ENCODE data around the gene ZNF746. TPM values are rescaled to one million over a fixed set of nuclear protein-coding genes. Genes with fewer than 3 reads are reported as not detected.
A peak's percentile ranks its signal among the peaks of the same experiment; 100 is the strongest.

The ZNF746 gene
- total RNA-seq, 1 donor, result 22.1 TPM

DNA sequence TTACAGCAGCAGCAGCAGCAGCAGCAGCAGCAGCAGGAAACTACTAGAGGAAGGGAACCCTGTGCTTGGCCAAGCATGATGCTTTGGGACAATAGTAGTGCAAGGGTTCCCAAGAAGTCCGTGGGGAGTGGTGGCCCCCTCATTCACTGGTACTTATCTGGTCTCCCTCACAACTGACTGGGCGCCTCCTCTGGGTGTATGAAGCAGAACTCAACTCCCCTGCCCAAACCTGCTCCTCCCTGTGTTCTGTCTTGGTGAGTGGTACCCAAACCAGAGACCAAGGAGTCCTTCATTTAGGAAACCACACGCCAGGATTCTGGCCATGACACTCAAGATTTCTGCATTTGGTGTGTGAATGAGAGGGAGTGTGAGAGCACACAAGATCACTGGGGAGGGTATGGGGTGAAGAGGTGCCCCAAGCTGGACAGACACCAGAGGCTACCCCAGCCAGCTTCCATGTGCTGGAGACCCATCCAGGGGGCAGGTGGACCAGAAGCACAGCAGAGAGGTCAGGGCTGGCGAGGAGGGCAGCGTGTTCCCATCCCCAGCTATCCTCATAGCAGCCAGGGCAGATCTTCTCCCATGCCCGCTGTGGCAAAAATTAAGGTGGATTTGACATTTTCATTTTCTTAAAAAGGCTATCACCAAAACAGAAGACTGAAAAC is 26.2 kb downstream of the ZNF746 start:
- Histone ChIP-seq H3K36me3 (ENCODE audit: insufficient read depth, low read length) (peaks cover 28% of the 10 kb centered on the region), H3K4me2 (ENCODE audit: insufficient read depth, low read length) (no peak overlapping the region), H4K20me1 (ENCODE audit: insufficient read depth, low read length) (peaks cover 2% of the 10 kb centered on the region), H2AFZ (ENCODE audit: low read length) (no peak overlapping the region), H3K27ac (ENCODE audit: low read depth, low read length) (no peak overlapping the region), H3K4me3 (ENCODE audit: insufficient read depth, low read length) (no peak overlapping the region), H3K4me1 (ENCODE audit: insufficient read depth, low read length) (no peaks in the 10 kb centered on the region), H3K27me3 (ENCODE audit: insufficient read depth, low read length) (no peaks in the 10 kb centered on the region), H3K9me3 (ENCODE audit: low read depth, low read length) (no peaks in the 10 kb centered on the region), H3K79me2 (ENCODE audit: insufficient read depth, low read length) (no peaks in the 10 kb centered on the region)
- peak; percentile 54 for DNase-seq (ENCODE audit: insufficient read length, low spot score, missing footprints)
- TF ChIP-seq, protein P1, sequence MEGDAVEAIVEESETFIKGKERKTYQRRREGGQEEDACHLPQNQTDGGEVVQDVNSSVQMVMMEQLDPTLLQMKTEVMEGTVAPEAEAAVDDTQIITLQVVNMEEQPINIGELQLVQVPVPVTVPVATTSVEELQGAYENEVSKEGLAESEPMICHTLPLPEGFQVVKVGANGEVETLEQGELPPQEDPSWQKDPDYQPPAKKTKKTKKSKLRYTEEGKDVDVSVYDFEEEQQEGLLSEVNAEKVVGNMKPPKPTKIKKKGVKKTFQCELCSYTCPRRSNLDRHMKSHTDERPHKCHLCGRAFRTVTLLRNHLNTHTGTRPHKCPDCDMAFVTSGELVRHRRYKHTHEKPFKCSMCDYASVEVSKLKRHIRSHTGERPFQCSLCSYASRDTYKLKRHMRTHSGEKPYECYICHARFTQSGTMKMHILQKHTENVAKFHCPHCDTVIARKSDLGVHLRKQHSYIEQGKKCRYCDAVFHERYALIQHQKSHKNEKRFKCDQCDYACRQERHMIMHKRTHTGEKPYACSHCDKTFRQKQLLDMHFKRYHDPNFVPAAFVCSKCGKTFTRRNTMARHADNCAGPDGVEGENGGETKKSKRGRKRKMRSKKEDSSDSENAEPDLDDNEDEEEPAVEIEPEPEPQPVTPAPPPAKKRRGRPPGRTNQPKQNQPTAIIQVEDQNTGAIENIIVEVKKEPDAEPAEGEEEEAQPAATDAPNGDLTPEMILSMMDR (IDR thresholded peaks at IDR 0.05; ENCODE audit: extremely low read depth, low read depth, low read length), result no peak

DNA sequence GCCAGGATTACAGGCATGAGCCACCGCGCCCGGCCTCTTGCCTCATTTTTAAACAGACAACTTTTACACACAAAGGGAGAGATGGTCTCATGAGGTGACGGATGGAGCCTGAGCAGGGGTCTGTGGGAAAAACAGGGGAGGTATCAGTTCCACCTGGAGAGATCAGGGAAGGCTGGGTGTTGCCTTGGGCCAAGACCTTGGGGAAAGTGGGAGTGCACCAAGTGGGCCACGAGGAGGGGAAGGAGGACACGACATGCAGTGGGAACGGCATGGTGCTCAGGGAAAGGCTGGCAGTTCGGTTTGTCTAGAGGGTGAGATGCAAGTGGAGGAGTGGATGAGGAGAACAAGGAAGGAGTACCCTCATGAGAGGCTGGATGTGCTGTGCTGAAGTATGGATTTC is 27.8 kb downstream of the ZNF746 start:
- no peaks in the 10 kb centered on the region for H3K4me1 ChIP-seq (ENCODE audit: insufficient read depth, low read length)
- TF ChIP-seq, protein P1 (IDR thresholded peaks at IDR 0.05; ENCODE audit: extremely low read depth, low read depth, low read length), result no peak

DNA sequence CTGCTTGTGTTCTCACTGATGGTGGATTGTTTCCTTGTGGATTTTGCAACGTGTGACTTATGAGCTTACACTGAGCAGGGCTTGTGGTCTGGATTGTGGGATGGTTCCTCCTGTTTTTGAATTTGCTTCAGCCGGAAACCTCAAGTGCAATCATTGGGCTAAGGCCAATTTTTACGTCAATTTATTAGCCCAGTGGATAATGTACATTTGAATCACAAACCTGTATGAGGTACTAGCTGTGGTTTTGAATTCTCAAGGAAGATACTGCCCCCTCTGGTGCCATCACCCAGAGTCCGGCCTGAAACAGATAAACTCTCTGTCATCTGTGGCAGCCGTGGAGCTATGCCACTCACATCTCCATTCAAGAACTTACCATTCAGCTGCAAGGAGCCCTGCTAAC is 29.4 kb downstream of the ZNF746 start:
- no peaks in the 10 kb centered on the region for H3K27me3 ChIP-seq (ENCODE audit: insufficient read depth, low read length)
- no peak for DNase-seq (ENCODE audit: insufficient read length, low spot score, missing footprints)
- no peaks in the 10 kb centered on the region for H4K20me1 ChIP-seq (ENCODE audit: insufficient read depth, low read length)
- no peak overlapping the region for H3K4me2 ChIP-seq (ENCODE audit: insufficient read depth, low read length)
- H3K79me2 ChIP-seq (ENCODE audit: insufficient read depth, low read length), result no peaks in the 10 kb centered on the region
- H3K9me3 ChIP-seq (ENCODE audit: low read depth, low read length), result no peaks in the 10 kb centered on the region
- H3K4me3 ChIP-seq (ENCODE audit: insufficient read depth, low read length), result no peak overlapping the region
- peaks cover 7% of the 10 kb centered on the region for H3K36me3 ChIP-seq (ENCODE audit: insufficient read depth, low read length)
- H2AFZ ChIP-seq (ENCODE audit: low read length), result no peak overlapping the region
- no peaks in the 10 kb centered on the region for H3K4me1 ChIP-seq (ENCODE audit: insufficient read depth, low read length)
- H3K27ac ChIP-seq (ENCODE audit: low read depth, low read length), result no peak overlapping the region
- TF ChIP-seq, protein P1 (IDR thresholded peaks at IDR 0.05; ENCODE audit: extremely low read depth, low read depth, low read length), result peak; percentile 25

More for the DNA sequence above, 27.8 kb downstream of the ZNF746 start:
- H3K4me2 ChIP-seq (ENCODE audit: insufficient read depth, low read length), result no peak overlapping the region
- no peak overlapping the region for H3K27ac ChIP-seq (ENCODE audit: low read depth, low read length)
- no peak overlapping the region for H3K4me3 ChIP-seq (ENCODE audit: insufficient read depth, low read length)
- no peaks in the 10 kb centered on the region for H3K27me3 ChIP-seq (ENCODE audit: insufficient read depth, low read length)
- no peak overlapping the region for H2AFZ ChIP-seq (ENCODE audit: low read length)
- peaks cover 2% of the 10 kb centered on the region for H4K20me1 ChIP-seq (ENCODE audit: insufficient read depth, low read length)
- H3K79me2 ChIP-seq (ENCODE audit: insufficient read depth, low read length), result no peaks in the 10 kb centered on the region
- H3K36me3 ChIP-seq (ENCODE audit: insufficient read depth, low read length), result peaks cover 21% of the 10 kb centered on the region
- no peak for DNase-seq (ENCODE audit: insufficient read length, low spot score, missing footprints)
- H3K9me3 ChIP-seq (ENCODE audit: low read depth, low read length), result no peaks in the 10 kb centered on the region

DNA sequence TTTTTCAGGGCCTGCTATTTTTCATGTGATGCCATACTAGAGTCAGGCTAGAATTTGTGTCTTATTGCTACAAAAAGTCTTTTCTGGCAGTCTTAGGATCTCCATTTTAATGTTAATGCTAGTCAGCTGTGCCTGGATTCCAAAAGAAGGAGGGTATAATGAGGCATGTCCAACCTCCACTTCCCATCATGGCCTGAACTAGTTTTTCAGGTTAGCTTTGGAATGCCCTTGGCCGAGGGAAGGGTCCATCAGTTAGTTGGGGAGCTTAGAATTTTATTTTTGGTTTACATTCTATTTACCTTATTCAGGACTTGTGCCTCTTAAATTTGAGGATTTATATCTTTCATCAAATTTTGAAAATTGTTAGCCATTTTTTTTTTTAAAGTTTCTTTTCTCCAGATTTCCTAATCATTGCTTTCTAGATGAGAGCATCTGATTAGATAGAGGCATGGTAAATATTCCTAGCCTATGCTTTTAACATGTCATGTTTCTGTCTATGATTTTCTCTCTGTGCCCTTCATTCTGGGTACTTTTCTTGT is 30.2 kb downstream of the ZNF746 start:
- H3K36me3 ChIP-seq (ENCODE audit: insufficient read depth, low read length), result no peaks in the 10 kb centered on the region
- H4K20me1 ChIP-seq (ENCODE audit: insufficient read depth, low read length), result no peaks in the 10 kb centered on the region
- no peaks in the 10 kb centered on the region for H3K9me3 ChIP-seq (ENCODE audit: low read depth, low read length)
- H3K27me3 ChIP-seq (ENCODE audit: insufficient read depth, low read length), result no peaks in the 10 kb centered on the region
- no peak overlapping the region for H3K27ac ChIP-seq (ENCODE audit: low read depth, low read length)
- DNase-seq (ENCODE audit: insufficient read length, low spot score, missing footprints), result no peak
- TF ChIP-seq, protein P1 (IDR thresholded peaks at IDR 0.05; ENCODE audit: extremely low read depth, low read depth, low read length), result no peak
- no peak overlapping the region for H3K4me3 ChIP-seq (ENCODE audit: insufficient read depth, low read length)
- H3K79me2 ChIP-seq (ENCODE audit: insufficient read depth, low read length), result no peaks in the 10 kb centered on the region
- no peaks in the 10 kb centered on the region for H3K4me1 ChIP-seq (ENCODE audit: insufficient read depth, low read length)
- no peak overlapping the region for H3K4me2 ChIP-seq (ENCODE audit: insufficient read depth, low read length)
- H2AFZ ChIP-seq (ENCODE audit: low read length), result no peak overlapping the region
